Activated CD4-positive, CD25-positive, alpha-beta regulatory T cell treated with anti-CD3 and anti-CD28 coated beads, Interleukin-2, amount 50 U/mL, for 16 hours (primary cell): Measurements from ENCODE around the gene DUOXA1.
"Not testable (repeated sequence)": the region's sequence is repeated elsewhere in the genome, so short reads cannot be mapped to it uniquely, and the experiment has no call there.

Source experiments
- DNase-seq: peaks from one replicate; pipeline ENCODE4 v3.0.0-alpha.2; 2020; ENCODE audit warnings: low read depth, low spot score

Gene DUOXA1

GRCh38 chr15:45093013-45093412 lies 36.7 kb downstream of the DUOXA1 start:
- no peak for DNase-seq

GRCh38 chr15:45091576-45091975 lies 38.1 kb downstream of the DUOXA1 start:
- no peak for DNase-seq

GRCh38 chr15:45091161-45091560 lies 38.5 kb downstream of the DUOXA1 start:
- DNase-seq: no peak

- no peak for DNase-seq
Measured at GRCh38 chr15:45089712-45090373, 39.8 kb downstream of the DUOXA1 start.

- DNase-seq: no peak
Measured at GRCh38 chr15:45088801-45089711, 40.6 kb downstream of the DUOXA1 start.

GRCh38 chr15:45087513-45087912 lies 42.2 kb downstream of the DUOXA1 start:
- DNase-seq: no peak

GRCh38 chr15:45084163-45084562 lies 45.5 kb downstream of the DUOXA1 start:
- no peak for DNase-seq

GRCh38 chr15:45083223-45083622 lies 46.5 kb downstream of the DUOXA1 start:
- DNase-seq: no peak

GRCh38 chr15:45082412-45082811 lies 47.3 kb downstream of the DUOXA1 start:
- DNase-seq: not testable (repeated sequence)

GRCh38 chr15:45080593-45080992 lies 49.1 kb downstream of the DUOXA1 start:
- DNase-seq: not testable (repeated sequence)

GRCh38 chr15:45079628-45080246 lies 49.9 kb downstream of the DUOXA1 start:
- DNase-seq: not testable (repeated sequence)

- DNase-seq: not testable (repeated sequence)
Measured at GRCh38 chr15:45079201-45079600, 50.5 kb downstream of the DUOXA1 start.

- not testable (repeated sequence) for DNase-seq
Measured at GRCh38 chr15:45077391-45077790, 52.3 kb downstream of the DUOXA1 start.

GRCh38 chr15:45075440-45076320 lies 54.0 kb downstream of the DUOXA1 start:
- not testable (repeated sequence) for DNase-seq

- DNase-seq: not testable (repeated sequence)
Measured at GRCh38 chr15:45073602-45074001, 56.1 kb downstream of the DUOXA1 start.

- DNase-seq: not testable (repeated sequence)
Measured at GRCh38 chr15:45069942-45070360, 59.7 kb downstream of the DUOXA1 start.
